GM12874 (cell line): ENCODE results near the gene STARD8.

ENCODE experiments used
- CTCF ChIP-seq: IDR thresholded peaks from 2 replicates; pipeline ENCODE4 v1.5.1; 2011; ENCODE audit warnings: low read depth, mild to moderate bottlenecking, control low read depth, low read length, moderate library complexity; ENCODE audit not compliant: insufficient read depth

STARD8 gene

GRCh38 chrX:68634649-68635227, 12.7 kb upstream of the STARD8 start:
- TF ChIP-seq CTCF, result no peak

- no peak for TF ChIP-seq CTCF
Measured at GRCh38 chrX:68640661-68641060, 6.8 kb upstream of the STARD8 start.

- no peak for TF ChIP-seq CTCF
Measured at GRCh38 chrX:68644861-68645260, 2.6 kb upstream of the STARD8 start.

GRCh38 chrX:68646421-68646820, 1.0 kb upstream of the STARD8 start:
- no peak for TF ChIP-seq CTCF

GRCh38 chrX:68648960-68649359, 1.5 kb downstream of the STARD8 start:
- no peak for TF ChIP-seq CTCF

GRCh38 chrX:68650491-68650890, 3.0 kb downstream of the STARD8 start:
- no peak for TF ChIP-seq CTCF

GRCh38 chrX:68651110-68651509, 3.6 kb downstream of the STARD8 start:
- TF ChIP-seq CTCF, result no peak
